Spleen (tissue), 11 donors: ENCODE results near the gene MED1. TPM values are rescaled to one million over a fixed set of nuclear protein-coding genes. Genes with fewer than 3 reads are reported as not detected.
"Not testable (repeated sequence)": the region's sequence is repeated elsewhere in the genome, so short reads cannot be mapped to it uniquely, and the experiment has no call there.

Experiments
- DNase-seq: peaks from one replicate; pipeline ENCODE4 v3.0.0-alpha.2; 2020
- H3K27ac ChIP-seq, 8 donors: fragments of 200-600 bp; sonication (generic) in 7 of 8; 1 replicate in 4 of 8; 2 replicates in 4 of 8; pipeline versions ENCODE4 v1.5.0 to v1.8.0; 2016 to 2021; ENCODE audit warnings: inconsistent platforms in 4 of 8, mild to moderate bottlenecking in 4 of 8, moderate library complexity in 1 of 8
- H3K27me3 ChIP-seq, 7 donors: fragments of 200-600 bp; sonication (generic) in 6 of 7; replicated peaks in 1 of 7; 1 replicate in 4 of 7; 2 replicates in 3 of 7; pipeline versions ENCODE4 v1.5.0 to v1.8.0; 2016 to 2021; ENCODE audit warnings: inconsistent platforms in 3 of 7, mild to moderate bottlenecking in 1 of 7
- H3K36me3 ChIP-seq, 6 donors: fragments of 200-600 bp; sonication (generic) in 5 of 6; 1 replicate in 4 of 6; 2 replicates in 2 of 6; pipeline versions ENCODE4 v1.5.0 to v1.8.0; 2016 to 2021; ENCODE audit warnings: inconsistent platforms in 2 of 6
- H3K4me1 ChIP-seq, 6 donors: fragments of 200-600 bp; sonication (generic) in 5 of 6; 1 replicate in 3 of 6; 2 replicates in 3 of 6; pipeline versions ENCODE4 v1.5.0 to v1.8.0; 2016 to 2021; ENCODE audit warnings: inconsistent platforms in 3 of 6
- H3K4me3 ChIP-seq, 8 donors: fragments of 200-600 bp; sonication (generic) in 7 of 8; 1 replicate in 4 of 8; 2 replicates in 4 of 8; pipeline versions ENCODE4 v1.5.0 to v1.8.0; 2016 to 2021; ENCODE audit warnings: inconsistent platforms in 4 of 8, mild to moderate bottlenecking in 4 of 8, moderate library complexity in 2 of 8
- H3K9me3 ChIP-seq, 8 donors: fragments of 200-600 bp; sonication (generic) in 7 of 8; 1 replicate in 4 of 8; 2 replicates in 4 of 8; pipeline versions ENCODE4 v1.5.0 to v1.8.0; 2016 to 2021; ENCODE audit warnings: inconsistent platforms in 4 of 8
- CTCF ChIP-seq, 11 experiments: fragments of 200-600 bp in 7 of 11; fragments of 450-650 bp in 4 of 11; sonication (generic) in 4 of 11; IDR thresholded peaks in 8 of 11; conservative IDR thresholded peaks in 3 of 11; 1 replicate in 7 of 11; 2 replicates in 4 of 11; pipeline versions ENCODE4 v1.4.0 to v1.8.0; 2016 to 2021; ENCODE audit warnings: antibody characterized with exemption in 11 of 11, inconsistent platforms in 4 of 11, mild to moderate bottlenecking in 1 of 11
- POLR2A ChIP-seq, 3 donors: fragments of 450-650 bp; IDR thresholded peaks; one replicate each; pipeline ENCODE4 v1.5.1; 2017; ENCODE audit warnings: antibody characterized with exemption in 3 of 3, mild to moderate bottlenecking in 1 of 3
- POLR2AphosphoS5 ChIP-seq, 3 donors: sonication (generic); formaldehyde crosslinking; IDR thresholded peaks; one replicate each; pipeline ENCODE4 v1.5.1; 2017; ENCODE audit warnings: antibody characterized with exemption in 3 of 3
- WGBS, 5 donors: extraction: QIAGEN DNeasy Blood & Tissue Kit in 3 of 5; methylation state at CpG; one replicate each; pipeline versions ENCODE4 v1.1.5 to v1.1.7; 2013 to 2018; 5-methylcytosine and 5-hydroxymethylcytosine counted together
- intact Hi-C: fragments of 100-400 bp; cut with DNase I; formaldehyde crosslinking; loops from one replicate; pipeline ENCODE4 v1.15.0; 2023; ENCODE audit warnings: low total_unique reads
- polyA plus RNA-seq, 3 donors: library from polyadenylated mRNA; stranded (reverse); fragments of 200-250 nt; gene quantifications; one replicate each; pipeline ENCODE4 v1.2.1, GENCODE V29; 2013
- total RNA-seq, 7 donors: library from RNA; depleted of rRNA in 3 of 7; stranded (reverse); fragments of >200 nt in 3 of 7; fragmentation: NEBNext Ultra II Directional in 4 of 7; extraction: Animal tissue kit (Norgen Biotek cat#: 25700) in 4 of 7; gene quantifications; one replicate each; pipeline versions ENCODE4 v1.1.0 to v1.2.1, GENCODE V29; 2016 to 2021
- donor health status: healthy with polysubstance abuse.
- donor health status: DM: no; HTN: no; CAD: no; lungs with moderate emphysema.
- donor health status: DM: no; HTN: no; CAD: no.
- donor health status: Bipolar disorder and iron deficiency.
- donor health status: healthy.
- donor health status: DM: no; HTN: no; CAD: no.
- donor health status: DM: yes; HTN: yes; CAD: no.

Gene MED1
- total and polyA plus RNA-seq, 10 donors, result 4.4 to 43.9 (median 35.3) TPM

- peaks cover 5 to 16% (median 12%) of the 10 kb centered on the region in 6 donors for H3K4me1 ChIP-seq
- no peaks in the 10 kb centered on the region for H3K36me3 ChIP-seq
- intact Hi-C loops, result no loop called here
- TF ChIP-seq POLR2AphosphoS5 (IDR thresholded peaks at IDR 0.05) (no peak), CTCF (IDR thresholded peaks at IDR 0.05 in 8 of 11, conservative IDR thresholded peaks at IDR 0.05 in 3 of 11) (no peak), POLR2A (IDR thresholded peaks at IDR 0.05) (no peak)
- H3K9me3 ChIP-seq, result no peaks in the 10 kb centered on the region
- DNase-seq, result no peak
- no peak overlapping the region for H3K4me3 ChIP-seq
- no peak overlapping the region for H3K27ac ChIP-seq
- 74 to 87% (median 84%) methylated on average over 4 of the region's 4 CpGs for WGBS, 5 donors
- no peaks in the 10 kb centered on the region for H3K27me3 ChIP-seq
Observed at GRCh38 chr17:39455919-39456318, 4.9 kb upstream of the MED1 start.

GRCh38 chr17:39450051-39450450, 1.0 kb downstream of the MED1 start:
- H3K4me3 ChIP-seq, result peak overlapping the region in 7 of 8 donors; percentile 64 to 95 (median 81)
- H3K27me3 ChIP-seq, result no peaks in the 10 kb centered on the region
- WGBS, 5 donors, result 90 to 93% (median 91%) methylated on average over 13 of the region's 13 CpGs
- peaks cover 0 to 43% (median 32%) of the 10 kb centered on the region in 6 donors for H3K36me3 ChIP-seq
- H3K27ac ChIP-seq, result peak overlapping the region in 2 of 8 donors; percentile 86 to 87
- H3K9me3 ChIP-seq, result no peaks in the 10 kb centered on the region
- DNase-seq, result no peak
- TF ChIP-seq CTCF (IDR thresholded peaks at IDR 0.05 in 8 of 11, conservative IDR thresholded peaks at IDR 0.05 in 3 of 11) (no peak), POLR2AphosphoS5 (IDR thresholded peaks at IDR 0.05) (no peak), POLR2A (IDR thresholded peaks at IDR 0.05) (no peak)
- intact Hi-C loops, result no loop called here
- peaks cover 17 to 51% (median 32%) of the 10 kb centered on the region in 6 donors for H3K4me1 ChIP-seq

- H3K4me1 ChIP-seq, result peaks cover 17 to 57% (median 32%) of the 10 kb centered on the region in 6 donors
- TF ChIP-seq CTCF (IDR thresholded peaks at IDR 0.05 in 8 of 11, conservative IDR thresholded peaks at IDR 0.05 in 3 of 11) (no peak), POLR2A (IDR thresholded peaks at IDR 0.05) (no peak), POLR2AphosphoS5 (IDR thresholded peaks at IDR 0.05) (no peak)
- intact Hi-C loops, result no loop called here
- H3K4me3 ChIP-seq, result no peak overlapping the region
- H3K9me3 ChIP-seq, result no peaks in the 10 kb centered on the region
- WGBS, 5 donors, result 78 to 92% (median 85%) methylated on average over 5 of the region's 5 CpGs
- H3K27ac ChIP-seq, result no peak overlapping the region
- H3K27me3 ChIP-seq, result no peaks in the 10 kb centered on the region
- no peak for DNase-seq
- peaks cover 0 to 68% (median 56%) of the 10 kb centered on the region in 6 donors for H3K36me3 ChIP-seq
Observed at GRCh38 chr17:39447561-39447960, 3.5 kb downstream of the MED1 start.

GRCh38 chr17:39443326-39443725, 7.7 kb downstream of the MED1 start:
- Histone ChIP-seq H3K27ac (no peak overlapping the region), H3K36me3 (peaks cover 0 to 100% (median 97%) of the 10 kb centered on the region in 6 donors), H3K4me1 (peaks cover 0 to 23% (median 2%) of the 10 kb centered on the region in 6 donors), H3K27me3 (no peaks in the 10 kb centered on the region), H3K9me3 (no peaks in the 10 kb centered on the region), H3K4me3 (no peak overlapping the region)
- no peak for TF ChIP-seq POLR2AphosphoS5 (IDR thresholded peaks at IDR 0.05)
- TF ChIP-seq CTCF (IDR thresholded peaks at IDR 0.05 in 8 of 11, conservative IDR thresholded peaks at IDR 0.05 in 3 of 11), result no peak
- no peak for TF ChIP-seq POLR2A (IDR thresholded peaks at IDR 0.05)
- intact Hi-C loops, result no loop called here
- DNase-seq, result no peak

- peaks cover 0 to 100% (median 98%) of the 10 kb centered on the region in 6 donors for H3K36me3 ChIP-seq
- H3K4me1 ChIP-seq, DNase-seq, H3K27ac ChIP-seq, H3K9me3 ChIP-seq, H3K27me3 ChIP-seq, H3K4me3 ChIP-seq, intact Hi-C loops: not testable (repeated sequence)
- WGBS, 5 donors, result 91 to 100% (median 98%) methylated on average over 2 of the region's 2 CpGs
Observed at GRCh38 chr17:39439868-39440267, 11.2 kb downstream of the MED1 start.
